Spleen (tissue), 7 donors: ENCODE results near the gene OMA1.

ENCODE experiments used
- POLR2AphosphoS5 ChIP-seq, 3 donors: sonication (generic); formaldehyde crosslinking; IDR thresholded peaks; one replicate each; pipeline ENCODE4 v1.5.1; 2017; ENCODE audit warnings: antibody characterized with exemption in 3 of 3
- TF ChIP-seq, protein P1 (sequence below), 11 experiments: fragments of 200-600 bp in 7 of 11; fragments of 450-650 bp in 4 of 11; sonication (generic) in 4 of 11; IDR thresholded peaks in 8 of 11; conservative IDR thresholded peaks in 3 of 11; 1 replicate in 7 of 11; 2 replicates in 4 of 11; pipeline versions ENCODE4 v1.4.0 to v1.8.0; 2016 to 2021; ENCODE audit warnings: antibody characterized with exemption in 11 of 11, inconsistent platforms in 4 of 11, mild to moderate bottlenecking in 1 of 11
- donor health status: DM: no; HTN: no; CAD: no; lungs with moderate emphysema.
- donor health status: DM: no; HTN: no; CAD: no.
- donor health status: DM: no; HTN: no; CAD: no.

GRCh38 chr1:58568271-58568860 is 21.8 kb upstream of the OMA1 start:
- no peak for TF ChIP-seq POLR2AphosphoS5 (IDR thresholded peaks at IDR 0.05)
- TF ChIP-seq, protein P1, sequence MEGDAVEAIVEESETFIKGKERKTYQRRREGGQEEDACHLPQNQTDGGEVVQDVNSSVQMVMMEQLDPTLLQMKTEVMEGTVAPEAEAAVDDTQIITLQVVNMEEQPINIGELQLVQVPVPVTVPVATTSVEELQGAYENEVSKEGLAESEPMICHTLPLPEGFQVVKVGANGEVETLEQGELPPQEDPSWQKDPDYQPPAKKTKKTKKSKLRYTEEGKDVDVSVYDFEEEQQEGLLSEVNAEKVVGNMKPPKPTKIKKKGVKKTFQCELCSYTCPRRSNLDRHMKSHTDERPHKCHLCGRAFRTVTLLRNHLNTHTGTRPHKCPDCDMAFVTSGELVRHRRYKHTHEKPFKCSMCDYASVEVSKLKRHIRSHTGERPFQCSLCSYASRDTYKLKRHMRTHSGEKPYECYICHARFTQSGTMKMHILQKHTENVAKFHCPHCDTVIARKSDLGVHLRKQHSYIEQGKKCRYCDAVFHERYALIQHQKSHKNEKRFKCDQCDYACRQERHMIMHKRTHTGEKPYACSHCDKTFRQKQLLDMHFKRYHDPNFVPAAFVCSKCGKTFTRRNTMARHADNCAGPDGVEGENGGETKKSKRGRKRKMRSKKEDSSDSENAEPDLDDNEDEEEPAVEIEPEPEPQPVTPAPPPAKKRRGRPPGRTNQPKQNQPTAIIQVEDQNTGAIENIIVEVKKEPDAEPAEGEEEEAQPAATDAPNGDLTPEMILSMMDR (IDR thresholded peaks at IDR 0.05 in 8 of 11, conservative IDR thresholded peaks at IDR 0.05 in 3 of 11), result no peak
